Measurements from ENCODE around the gene STX8. TPM values are rescaled to one million over a fixed set of nuclear protein-coding genes. Genes with fewer than 3 reads are reported as not detected.

The STX8 gene
- total RNA-seq, 1 donor from 2014 or later = 50.6 TPM

DNA sequence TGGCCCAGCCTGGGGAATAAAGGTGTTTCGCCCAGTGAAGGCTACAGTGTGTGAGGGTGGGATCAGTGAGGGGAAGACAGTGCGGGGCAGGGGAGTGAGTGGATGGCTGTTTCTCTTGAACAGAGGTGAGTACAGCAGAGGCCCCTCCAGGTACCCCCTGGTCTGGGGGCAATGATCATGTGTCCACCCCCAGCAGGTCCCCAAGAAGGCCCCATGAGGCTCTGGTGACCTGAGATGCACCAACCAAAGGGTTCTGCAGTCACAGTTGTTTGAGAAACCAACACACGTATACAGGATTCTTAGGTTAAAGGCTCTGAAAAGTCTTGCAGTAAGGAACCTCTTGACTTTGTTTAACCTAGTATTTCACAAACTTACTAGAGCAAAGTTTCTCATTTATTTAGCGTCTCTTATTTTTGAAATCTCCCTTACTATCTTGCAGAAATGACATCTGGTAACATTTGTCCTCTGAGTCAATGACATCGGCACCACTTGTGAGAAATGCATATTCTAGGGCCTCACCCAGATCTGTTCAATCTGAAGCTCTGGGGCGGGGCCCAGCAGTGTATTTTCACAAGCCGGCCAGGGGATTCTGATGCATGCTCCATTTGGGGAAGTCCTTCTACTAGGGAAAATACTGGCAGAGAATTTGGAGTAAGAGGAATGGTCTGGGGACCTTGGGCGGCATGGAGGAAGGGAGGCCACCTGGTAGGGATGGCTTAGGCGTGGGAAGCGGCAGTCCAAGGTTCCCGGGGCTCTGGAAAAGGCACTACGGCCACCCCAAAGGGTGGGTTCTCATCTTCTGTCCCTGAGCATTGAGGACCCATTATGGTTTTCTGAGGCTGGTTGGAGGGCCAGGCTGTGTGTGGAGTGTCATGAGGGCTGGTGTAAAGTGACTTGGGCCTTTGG is 337.0 kb downstream of the STX8 start:
- Mint-ChIP-seq H3K27ac (ENCODE audit: unreplicated experiment) (no peak overlapping the region), H3K36me3 (ENCODE audit: low read depth) (no peaks in the 10 kb centered on the region), H3K27me3 (ENCODE audit: low read depth) (no peaks in the 10 kb centered on the region), H3K4me1 (ENCODE audit: low read depth) (peaks cover 2% of the 10 kb centered on the region), H3K9me3 (ENCODE audit: low read depth) (no peaks in the 10 kb centered on the region), H3K4me3 (ENCODE audit: unreplicated experiment) (no peak overlapping the region)
- no peak for DNase-seq (ENCODE audit: low spot score)
- TF ChIP-seq CTCF (IDR thresholded peaks at IDR 0.05) = no peak

DNA sequence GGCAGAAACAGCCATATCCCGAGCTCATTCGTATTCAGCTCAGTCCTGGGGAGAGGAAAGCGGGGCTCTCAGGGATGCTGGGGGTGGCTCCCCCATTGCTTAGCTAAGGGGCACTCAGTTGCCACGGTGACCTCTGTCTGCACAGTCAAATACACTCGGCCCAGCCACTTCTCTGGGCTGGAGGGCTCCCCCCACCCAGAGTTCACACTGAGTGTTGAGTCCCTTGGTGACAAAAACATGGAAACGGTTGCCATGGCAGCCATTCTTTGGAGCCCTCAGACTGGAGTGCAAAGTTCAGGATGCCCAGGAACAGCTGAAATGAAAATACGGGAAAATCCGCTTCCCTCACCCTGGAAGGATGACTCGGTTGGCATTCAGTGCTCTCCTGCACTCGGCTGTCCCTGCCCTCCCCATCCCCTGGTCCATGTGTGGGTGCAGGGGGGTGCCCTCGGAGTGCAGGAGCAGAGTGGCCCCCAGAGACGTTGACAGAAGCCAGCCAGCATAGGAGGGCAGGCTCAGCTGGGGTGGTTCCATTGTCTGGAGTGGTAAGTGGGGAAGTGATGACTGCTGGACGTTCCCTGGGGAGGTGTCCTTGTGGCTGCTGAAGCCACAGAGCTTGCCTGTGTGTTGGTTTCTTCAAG is 337.8 kb downstream of the STX8 start:
- no peaks in the 10 kb centered on the region for H3K36me3 Mint-ChIP-seq (ENCODE audit: low read depth)
- no peaks in the 10 kb centered on the region for H3K27me3 Mint-ChIP-seq (ENCODE audit: low read depth)
- no peak overlapping the region for H3K27ac Mint-ChIP-seq (ENCODE audit: unreplicated experiment)
- no peak overlapping the region for H3K4me3 Mint-ChIP-seq (ENCODE audit: unreplicated experiment)
- no peaks in the 10 kb centered on the region for H3K9me3 Mint-ChIP-seq (ENCODE audit: low read depth)
- no peak for TF ChIP-seq CTCF (IDR thresholded peaks at IDR 0.05)
- no peak for DNase-seq (ENCODE audit: low spot score)
- peaks cover 2% of the 10 kb centered on the region for H3K4me1 Mint-ChIP-seq (ENCODE audit: low read depth)

GRCh38 chr17:9237053-9237410 is 338.6 kb downstream of the STX8 start:
- H3K4me3 Mint-ChIP-seq (ENCODE audit: unreplicated experiment) = no peak overlapping the region
- H3K36me3 Mint-ChIP-seq (ENCODE audit: low read depth) = no peaks in the 10 kb centered on the region
- no peaks in the 10 kb centered on the region for H3K9me3 Mint-ChIP-seq (ENCODE audit: low read depth)
- no peak for DNase-seq (ENCODE audit: low spot score)
- peaks cover 2% of the 10 kb centered on the region for H3K4me1 Mint-ChIP-seq (ENCODE audit: low read depth)
- H3K27ac Mint-ChIP-seq (ENCODE audit: unreplicated experiment) = no peak overlapping the region
- no peaks in the 10 kb centered on the region for H3K27me3 Mint-ChIP-seq (ENCODE audit: low read depth)
- TF ChIP-seq CTCF (IDR thresholded peaks at IDR 0.05) = no peak

DNA sequence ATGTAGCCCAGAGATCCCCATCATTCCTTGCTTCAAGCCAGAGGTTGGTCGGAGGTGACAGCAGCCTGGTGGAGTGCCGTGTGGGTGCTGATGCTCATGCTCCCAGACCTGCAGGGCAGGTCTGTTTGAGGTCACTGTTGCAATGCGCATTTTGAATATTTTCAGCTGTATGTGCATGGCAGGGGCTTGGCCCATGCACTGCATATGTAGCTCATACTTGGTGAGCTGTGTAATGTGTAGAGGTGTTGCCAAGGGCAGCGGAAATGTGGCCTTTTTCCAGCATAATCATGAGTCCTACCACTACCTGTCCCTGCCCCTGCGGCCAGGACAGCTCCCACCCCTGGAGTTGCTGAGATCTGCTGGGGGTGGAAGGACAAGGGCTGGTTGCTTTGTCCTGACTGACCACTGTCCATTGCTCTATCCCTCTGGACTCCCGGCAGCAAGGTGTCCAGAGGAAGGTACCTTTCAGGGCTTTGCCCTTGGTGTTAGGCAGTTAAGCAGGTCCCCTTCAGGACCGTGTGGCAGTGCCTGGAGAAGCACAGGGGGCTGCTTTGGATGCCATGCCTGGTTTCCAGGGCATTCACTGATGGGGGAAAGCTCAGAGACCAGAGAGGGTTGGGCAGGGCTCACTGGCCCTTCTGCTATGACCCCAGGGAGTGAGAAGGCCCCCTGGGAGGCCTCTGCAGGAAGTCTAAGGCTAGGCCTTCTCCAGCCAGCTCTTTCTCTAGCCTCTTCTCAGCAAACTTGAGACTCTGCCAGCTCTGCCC is 339.2 kb downstream of the STX8 start:
- no peak overlapping the region for H3K27ac Mint-ChIP-seq (ENCODE audit: unreplicated experiment)
- H3K36me3 Mint-ChIP-seq (ENCODE audit: low read depth) = no peaks in the 10 kb centered on the region
- H3K4me3 Mint-ChIP-seq (ENCODE audit: unreplicated experiment) = no peak overlapping the region
- TF ChIP-seq CTCF (IDR thresholded peaks at IDR 0.05) = no peak
- peak; percentile 46 for DNase-seq (ENCODE audit: low spot score)
- H3K4me1 Mint-ChIP-seq (ENCODE audit: low read depth) = peaks cover 2% of the 10 kb centered on the region
- H3K27me3 Mint-ChIP-seq (ENCODE audit: low read depth) = no peaks in the 10 kb centered on the region
- H3K9me3 Mint-ChIP-seq (ENCODE audit: low read depth) = no peaks in the 10 kb centered on the region

- no peak for TF ChIP-seq CTCF (IDR thresholded peaks at IDR 0.05)
Observed at GRCh38 chr17:9235346-9235745, 340.3 kb downstream of the STX8 start.

More at GRCh38 chr17:9235346-9235745, 340.3 kb downstream of the STX8 start:
- DNase-seq (ENCODE audit: low spot score) = no peak
- Mint-ChIP-seq H3K36me3 (ENCODE audit: low read depth) (no peaks in the 10 kb centered on the region), H3K4me1 (ENCODE audit: low read depth) (peaks cover 2% of the 10 kb centered on the region), H3K27me3 (ENCODE audit: low read depth) (no peaks in the 10 kb centered on the region), H3K27ac (ENCODE audit: unreplicated experiment) (no peak overlapping the region), H3K9me3 (ENCODE audit: low read depth) (no peaks in the 10 kb centered on the region), H3K4me3 (ENCODE audit: unreplicated experiment) (no peak overlapping the region)
